Activated T-helper 2 cell treated with anti-CD3 and anti-CD28 coated beads, Interferon-gamma antibody, Interleukin-2, Interleukin-4, amounts not matched to agents 10 μg/mL and 5 μg/mL and 100 μg/mL, durations not matched to agents 14 hours and 24 hours and 36 hours (primary cell): ENCODE measurements around the gene ID3. TPM values are rescaled to one million over a fixed set of nuclear protein-coding genes. Genes with fewer than 3 reads are reported as not detected.
"Not testable (repeated sequence)": the region's sequence is repeated elsewhere in the genome, so short reads cannot be mapped to it uniquely, and the experiment has no call there.

ENCODE experiments used
- DNase-seq: peaks from one replicate; pipeline ENCODE4 v3.0.0; 2021; ENCODE audit warnings: low spot score
- H3K27ac Mint-ChIP-seq: one replicate; pipeline ENCODE4 v1.8.0; 2021; ENCODE audit warnings: mixed read lengths
- H3K27me3 Mint-ChIP-seq: one replicate; pipeline ENCODE4 v1.8.0; 2021; ENCODE audit warnings: low read depth, mixed read lengths
- H3K36me3 Mint-ChIP-seq: one replicate; pipeline ENCODE4 v1.8.0; 2021; ENCODE audit warnings: low read depth, mixed read lengths
- H3K4me1 Mint-ChIP-seq: one replicate; pipeline ENCODE4 v1.8.0; 2021; ENCODE audit warnings: low read depth, mixed read lengths
- H3K4me3 Mint-ChIP-seq: one replicate; pipeline ENCODE4 v1.8.0; 2021; ENCODE audit warnings: low read depth, mild to moderate bottlenecking, moderate library complexity, mixed read lengths
- H3K9me3 Mint-ChIP-seq: one replicate; pipeline ENCODE4 v1.8.0; 2021; ENCODE audit warnings: mixed read lengths
- intact Hi-C: fragments of 100-400 bp; cut with micrococcal nuclease; formaldehyde crosslinking; loops from one replicate; pipeline ENCODE4 v1.15.1; 2023
- total RNA-seq: library from RNA; stranded (reverse); gene quantifications from 2 replicates; pipeline ENCODE4 v1.2.3, GENCODE V29; 2022

Gene ID3
- total RNA-seq, 1 donor from 2014 or later, result 24.7 TPM

DNA sequence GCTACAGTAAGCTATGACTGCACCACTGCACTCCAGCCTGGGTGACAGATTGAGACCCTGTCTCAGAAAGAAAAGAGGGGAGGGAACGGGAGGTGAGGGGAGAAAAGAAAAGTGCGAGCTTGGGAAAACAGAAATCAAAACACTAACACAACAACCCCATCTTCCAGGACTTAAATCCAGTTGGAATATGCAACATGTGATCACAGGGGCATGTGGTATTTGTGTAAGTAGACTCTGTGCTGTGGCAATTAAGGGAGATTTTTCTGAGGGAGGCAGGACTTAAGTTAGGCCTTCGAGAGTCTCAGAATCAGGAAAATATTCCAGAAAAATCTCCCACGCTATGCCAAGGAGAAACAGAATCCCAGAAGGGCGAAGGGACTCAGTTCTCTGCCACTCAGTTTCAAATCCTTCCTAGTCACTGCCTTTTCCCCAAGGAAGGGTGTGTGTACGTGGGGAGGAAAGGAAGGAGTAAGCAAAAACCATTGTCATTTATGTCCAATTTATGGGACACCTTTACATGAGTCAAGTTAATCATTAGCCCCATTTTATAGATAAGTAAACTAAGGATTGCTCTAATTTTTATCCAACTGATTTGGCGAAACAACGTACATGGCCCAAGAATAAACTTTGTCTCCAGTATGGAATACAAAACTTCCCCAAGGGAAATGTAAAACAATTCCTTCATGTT lies 12.3 kb downstream of the ID3 start:
- no peaks in the 10 kb centered on the region for H3K27me3 Mint-ChIP-seq
- no peaks in the 10 kb centered on the region for H3K9me3 Mint-ChIP-seq
- H3K4me1 Mint-ChIP-seq, result peaks cover 4% of the 10 kb centered on the region
- intact Hi-C loops, result no loop called here
- no peaks in the 10 kb centered on the region for H3K36me3 Mint-ChIP-seq
- H3K4me3 Mint-ChIP-seq, result no peak overlapping the region
- no peak for DNase-seq
- H3K27ac Mint-ChIP-seq, result no peak overlapping the region

DNA sequence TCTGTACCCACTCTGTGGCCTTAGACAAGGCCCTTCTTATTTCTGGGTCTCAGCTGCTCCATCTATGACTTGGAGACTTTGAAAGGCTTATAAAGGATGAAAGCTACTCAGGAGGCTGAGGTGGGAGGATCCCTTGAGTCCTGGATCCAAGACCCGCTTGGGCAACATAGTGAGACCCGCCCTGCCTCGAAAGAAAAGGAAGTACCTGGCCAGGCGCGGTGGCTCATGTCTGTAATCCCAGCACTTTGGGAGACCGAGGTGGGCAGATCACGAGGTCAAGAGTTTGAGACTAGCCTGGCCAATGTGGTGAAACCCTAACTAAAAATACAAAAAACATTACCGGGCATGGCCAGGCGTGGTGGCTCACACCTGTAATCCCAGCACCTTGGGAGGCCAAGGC lies 13.4 kb downstream of the ID3 start:
- Mint-ChIP-seq H3K4me1 (peaks cover 7% of the 10 kb centered on the region), H3K27ac (no peak overlapping the region), H3K27me3 (no peaks in the 10 kb centered on the region), H3K4me3 (no peak overlapping the region), H3K36me3 (no peaks in the 10 kb centered on the region), H3K9me3 (no peaks in the 10 kb centered on the region)
- no peak for DNase-seq
- intact Hi-C loops, result no loop called here

DNA sequence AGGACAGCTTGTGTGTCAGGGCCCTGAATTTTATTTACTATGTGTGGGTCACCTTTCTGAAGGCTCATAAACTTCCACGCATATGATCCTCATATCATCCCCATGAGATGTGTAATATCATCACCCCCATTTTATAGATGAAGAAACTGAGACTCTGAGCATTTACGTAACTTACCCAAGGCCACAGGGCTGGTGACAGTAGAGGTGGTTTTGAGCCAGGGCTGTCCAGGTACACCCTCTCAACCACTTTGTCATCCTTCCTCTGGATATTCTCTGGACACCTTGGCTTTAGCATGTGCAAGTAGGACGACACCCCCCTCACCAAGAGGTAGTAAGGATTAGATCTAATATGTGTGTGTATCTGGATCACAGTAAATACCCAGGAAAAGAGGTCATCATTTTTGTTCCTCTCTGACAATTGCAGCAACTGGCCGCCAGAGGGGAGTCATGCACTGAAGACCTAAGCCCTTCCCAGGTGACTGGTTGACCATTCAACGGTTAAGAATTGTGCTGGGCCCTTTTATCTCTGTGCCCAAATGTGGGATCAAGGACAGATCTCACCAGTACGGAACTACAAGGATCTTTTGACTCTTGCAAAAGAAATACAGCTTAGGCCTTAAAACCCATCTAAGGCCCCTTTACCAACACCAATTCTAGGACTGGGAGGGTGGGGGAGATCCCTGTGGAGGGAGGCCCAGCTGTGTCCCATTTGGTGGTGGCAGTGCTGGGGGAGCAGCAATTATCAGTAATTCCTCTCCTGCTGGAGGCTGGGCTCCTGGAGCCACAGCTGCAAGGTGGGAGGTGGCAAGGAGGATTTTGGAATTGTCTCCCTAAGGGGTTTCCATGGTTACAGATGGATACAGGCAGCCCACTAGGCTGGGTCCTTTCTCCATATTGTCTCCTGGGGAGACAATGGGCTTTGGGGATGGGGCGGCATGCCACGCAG lies 14.6 kb downstream of the ID3 start:
- H3K9me3 Mint-ChIP-seq, result no peaks in the 10 kb centered on the region
- peaks cover 8% of the 10 kb centered on the region for H3K4me1 Mint-ChIP-seq
- no peaks in the 10 kb centered on the region for H3K36me3 Mint-ChIP-seq
- H3K27me3 Mint-ChIP-seq, result no peaks in the 10 kb centered on the region
- no peak overlapping the region for H3K4me3 Mint-ChIP-seq
- H3K27ac Mint-ChIP-seq, result no peak overlapping the region
- intact Hi-C loops, result loop anchor here (1.0 kb wide), 1 partner anchor 93 kb away; no protein-coding TSS in a partner anchor
- peak; percentile 52 for DNase-seq

DNA sequence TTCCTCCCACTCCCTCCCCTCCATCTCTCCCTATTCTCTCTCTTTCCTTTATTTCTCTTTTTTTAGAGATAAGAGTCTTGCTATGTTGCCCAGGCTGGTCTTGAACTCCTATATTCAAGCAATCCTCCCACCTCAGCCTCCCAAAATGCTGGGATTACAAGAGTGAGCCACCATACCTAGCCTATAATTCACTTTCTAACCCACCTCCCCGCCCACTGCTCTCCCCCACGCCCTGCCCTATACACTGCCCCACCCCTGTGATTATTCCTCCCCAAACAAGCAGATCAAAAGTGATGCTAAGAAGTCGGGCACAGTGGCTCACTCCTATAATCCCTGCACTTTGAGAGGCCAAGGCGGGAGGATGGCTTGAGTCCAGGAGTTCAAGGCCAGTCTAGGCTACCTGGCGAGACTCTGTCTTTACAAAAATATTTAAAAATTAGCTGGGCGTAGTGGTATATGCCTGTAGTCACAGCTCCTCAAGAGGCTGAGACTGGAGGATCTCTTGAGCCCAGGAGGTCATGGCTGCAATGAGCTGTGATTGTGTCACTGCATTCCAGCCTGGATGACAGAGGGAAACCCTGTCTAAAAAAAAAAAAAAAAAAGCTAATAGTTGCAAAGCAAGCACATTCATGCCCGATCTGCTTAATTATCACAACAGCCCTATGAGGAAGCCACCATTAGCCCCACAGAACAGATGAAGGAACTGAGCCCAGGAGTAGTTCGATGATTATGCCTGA lies 15.4 kb downstream of the ID3 start:
- H3K27me3 Mint-ChIP-seq, result no peaks in the 10 kb centered on the region
- no peak overlapping the region for H3K27ac Mint-ChIP-seq
- H3K9me3 Mint-ChIP-seq, result no peaks in the 10 kb centered on the region
- no peak overlapping the region for H3K4me3 Mint-ChIP-seq
- no peaks in the 10 kb centered on the region for H3K36me3 Mint-ChIP-seq
- intact Hi-C loops, result loop anchor here (1.0 kb wide), 1 partner anchor 93 kb away; no protein-coding TSS in a partner anchor
- no peak for DNase-seq
- peaks cover 10% of the 10 kb centered on the region for H3K4me1 Mint-ChIP-seq

DNA sequence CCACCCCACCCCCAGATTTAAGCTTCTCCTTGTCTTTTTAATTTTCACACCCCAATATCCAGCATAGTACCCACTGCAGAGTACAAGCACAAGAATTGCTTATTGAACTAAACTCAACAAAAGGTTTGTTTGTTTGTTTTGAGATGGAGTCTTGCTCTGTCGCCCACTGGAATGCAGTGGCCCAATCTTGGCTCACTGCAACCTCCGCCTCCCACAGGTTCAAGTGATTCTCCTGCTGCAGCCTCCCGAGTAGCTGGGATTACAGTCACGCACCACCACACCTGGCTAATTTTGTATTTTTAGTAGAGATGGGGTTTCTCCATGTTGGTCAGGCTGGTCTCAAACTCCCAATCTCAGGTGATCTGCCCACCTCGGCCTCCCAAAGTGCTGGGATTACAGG lies 16.4 kb downstream of the ID3 start:
- H3K27ac Mint-ChIP-seq, H3K27me3 Mint-ChIP-seq, intact Hi-C loops, H3K4me3 Mint-ChIP-seq, DNase-seq, H3K9me3 Mint-ChIP-seq, H3K36me3 Mint-ChIP-seq: not testable (repeated sequence)
- H3K4me1 Mint-ChIP-seq, result peaks cover 10% of the 10 kb centered on the region

DNA sequence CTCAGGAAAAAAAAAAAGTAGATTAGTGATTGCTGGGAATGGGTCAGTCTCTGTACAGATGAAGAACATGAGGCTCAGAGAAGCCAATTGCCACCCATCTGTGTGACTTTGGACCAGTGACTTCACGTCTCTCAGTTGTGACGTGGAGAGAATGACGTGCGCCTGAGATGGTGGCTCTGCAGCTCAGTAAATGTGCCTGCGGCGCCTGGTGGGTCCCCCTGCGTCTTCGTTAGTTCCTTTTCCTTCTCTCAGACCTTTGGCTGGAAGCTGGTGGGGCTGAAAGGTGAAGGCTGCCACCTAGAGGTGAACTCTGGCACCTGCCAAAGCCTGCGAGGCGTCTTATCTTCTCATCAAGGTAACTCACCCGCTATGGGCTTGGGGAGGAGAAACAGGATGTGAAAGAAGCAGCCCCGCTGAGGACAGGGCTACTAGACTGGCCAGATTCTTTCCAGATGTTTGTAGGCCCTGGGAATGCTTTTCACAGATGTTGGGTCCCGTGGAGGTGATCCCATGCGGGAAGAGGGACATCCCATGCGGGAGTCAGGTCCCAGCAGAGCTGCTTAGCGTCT lies 19.5 kb downstream of the ID3 start:
- Mint-ChIP-seq H3K27me3 (no peaks in the 10 kb centered on the region), H3K4me3 (no peak overlapping the region), H3K27ac (peak overlapping the region; percentile 48), H3K9me3 (no peaks in the 10 kb centered on the region), H3K4me1 (peaks cover 18% of the 10 kb centered on the region), H3K36me3 (no peaks in the 10 kb centered on the region)
- intact Hi-C loops, result loop anchor here (1.0 kb wide), 1 partner anchor 42 kb away; no protein-coding TSS in a partner anchor
- DNase-seq, result peak; percentile 92

DNA sequence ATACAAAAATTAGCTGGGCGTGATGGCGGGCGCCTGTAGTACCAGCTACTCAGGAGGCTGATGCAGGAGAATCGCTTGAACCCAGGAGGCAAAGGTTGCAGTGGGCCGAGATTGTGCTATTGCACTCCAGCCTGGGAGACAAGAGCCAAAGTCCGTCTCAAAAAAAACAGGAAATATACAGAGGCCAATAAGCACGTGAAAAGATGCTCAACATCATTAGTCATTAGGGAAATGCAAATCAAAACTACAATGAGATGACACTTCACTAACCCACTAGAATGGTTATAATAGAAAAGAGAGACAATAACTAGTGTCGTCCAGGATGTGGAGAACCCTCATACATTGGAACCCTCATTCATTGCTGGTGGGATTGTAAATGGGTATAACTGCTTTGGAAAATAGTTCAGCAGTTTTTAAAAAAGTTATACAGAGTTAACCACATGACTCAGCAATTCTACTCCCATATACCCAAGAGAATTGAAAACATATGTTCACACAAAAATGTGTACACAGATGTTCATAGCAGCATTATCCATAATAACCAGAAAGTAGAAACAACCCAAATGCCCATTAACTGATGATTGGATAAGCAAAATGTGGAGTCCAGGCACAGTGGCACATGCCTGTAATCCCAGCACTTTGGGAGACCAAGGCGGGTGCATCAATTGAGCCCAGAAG lies 21.9 kb downstream of the ID3 start:
- no peaks in the 10 kb centered on the region for H3K9me3 Mint-ChIP-seq
- H3K4me1 Mint-ChIP-seq, result peaks cover 29% of the 10 kb centered on the region
- H3K36me3 Mint-ChIP-seq, result no peaks in the 10 kb centered on the region
- H3K4me3 Mint-ChIP-seq, result no peak overlapping the region
- no peaks in the 10 kb centered on the region for H3K27me3 Mint-ChIP-seq
- H3K27ac Mint-ChIP-seq, result no peak overlapping the region
- DNase-seq, result no peak
- intact Hi-C loops, result no loop called here

DNA sequence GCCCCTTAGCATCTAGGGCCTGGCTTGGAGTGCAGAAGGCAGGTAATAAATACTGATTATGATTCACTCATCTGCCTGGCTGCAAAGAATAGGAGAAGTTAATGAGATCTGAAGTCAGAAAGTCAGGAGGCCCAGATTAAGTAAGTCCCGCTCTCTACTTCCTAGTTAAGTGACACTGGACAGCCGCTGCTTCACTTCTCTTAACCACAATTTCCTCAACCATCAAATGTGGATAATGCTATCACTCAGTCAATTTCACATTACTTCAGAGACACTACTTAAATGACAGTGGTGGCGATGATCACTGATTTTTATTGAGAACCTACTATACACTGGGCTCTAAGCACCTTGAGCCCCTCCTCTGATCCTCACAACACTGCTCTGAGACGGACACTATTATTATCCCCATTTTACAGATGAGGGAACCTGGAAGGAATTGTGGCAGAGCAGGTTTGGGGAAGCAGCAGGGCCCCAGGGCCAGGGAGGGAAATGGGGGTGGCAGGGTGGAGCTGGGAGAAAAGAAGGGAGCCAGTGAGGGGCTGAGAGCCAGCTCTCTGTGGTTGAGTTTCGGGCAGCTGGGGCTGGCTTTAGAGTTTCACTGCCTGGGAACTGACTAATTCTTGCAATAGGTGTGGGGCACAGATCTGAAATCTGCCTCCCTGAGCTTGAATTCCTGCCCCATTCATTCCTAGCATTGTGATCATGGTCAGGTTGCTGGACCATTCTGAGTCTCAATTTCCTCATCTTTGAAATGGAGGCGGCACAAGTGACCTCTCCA lies 25.9 kb downstream of the ID3 start:
- H3K27me3 Mint-ChIP-seq, result no peaks in the 10 kb centered on the region
- intact Hi-C loops, result no loop called here
- H3K36me3 Mint-ChIP-seq, result no peaks in the 10 kb centered on the region
- H3K4me1 Mint-ChIP-seq, result peaks cover 49% of the 10 kb centered on the region
- peak overlapping the region; percentile 44 for H3K27ac Mint-ChIP-seq
- no peaks in the 10 kb centered on the region for H3K9me3 Mint-ChIP-seq
- H3K4me3 Mint-ChIP-seq, result peak overlapping the region; percentile 31
- DNase-seq, result no peak

DNA sequence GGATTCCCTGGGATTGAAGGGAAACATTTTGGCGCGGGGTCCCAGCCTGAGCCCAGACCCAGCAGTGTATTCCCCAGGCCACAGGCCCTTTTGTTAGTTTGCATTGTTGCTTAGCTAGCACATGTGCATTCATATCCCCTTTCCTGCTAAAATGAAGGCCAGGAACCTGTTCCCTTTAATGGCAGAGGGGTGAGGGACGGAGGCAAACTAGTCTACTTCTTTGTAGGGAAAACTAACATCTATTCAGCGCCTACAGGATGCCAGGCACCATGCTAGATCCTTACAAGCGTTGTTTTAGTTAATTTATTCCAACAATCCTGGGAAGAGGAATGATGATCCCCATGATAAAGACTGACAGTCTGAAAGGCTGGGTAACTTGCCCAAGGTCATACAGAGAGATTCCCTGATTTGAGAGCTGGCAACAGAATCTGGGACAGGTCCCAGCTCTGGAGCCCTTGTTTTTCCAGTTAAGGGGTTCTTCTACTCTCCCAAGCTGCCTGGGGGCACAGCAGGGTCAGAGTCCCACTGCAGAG lies 27.7 kb downstream of the ID3 start:
- H3K27ac Mint-ChIP-seq, result peak overlapping the region; percentile 25
- DNase-seq, result no peak
- H3K4me1 Mint-ChIP-seq, result peaks cover 60% of the 10 kb centered on the region
- H3K27me3 Mint-ChIP-seq, result no peaks in the 10 kb centered on the region
- H3K9me3 Mint-ChIP-seq, result no peaks in the 10 kb centered on the region
- H3K36me3 Mint-ChIP-seq, result peaks cover 5% of the 10 kb centered on the region
- H3K4me3 Mint-ChIP-seq, result peak overlapping the region; percentile 95
- intact Hi-C loops, result loop anchor here (2.0 kb wide), 1 partner anchor 27 kb away; the partner anchor contains the start of gene ID3

DNA sequence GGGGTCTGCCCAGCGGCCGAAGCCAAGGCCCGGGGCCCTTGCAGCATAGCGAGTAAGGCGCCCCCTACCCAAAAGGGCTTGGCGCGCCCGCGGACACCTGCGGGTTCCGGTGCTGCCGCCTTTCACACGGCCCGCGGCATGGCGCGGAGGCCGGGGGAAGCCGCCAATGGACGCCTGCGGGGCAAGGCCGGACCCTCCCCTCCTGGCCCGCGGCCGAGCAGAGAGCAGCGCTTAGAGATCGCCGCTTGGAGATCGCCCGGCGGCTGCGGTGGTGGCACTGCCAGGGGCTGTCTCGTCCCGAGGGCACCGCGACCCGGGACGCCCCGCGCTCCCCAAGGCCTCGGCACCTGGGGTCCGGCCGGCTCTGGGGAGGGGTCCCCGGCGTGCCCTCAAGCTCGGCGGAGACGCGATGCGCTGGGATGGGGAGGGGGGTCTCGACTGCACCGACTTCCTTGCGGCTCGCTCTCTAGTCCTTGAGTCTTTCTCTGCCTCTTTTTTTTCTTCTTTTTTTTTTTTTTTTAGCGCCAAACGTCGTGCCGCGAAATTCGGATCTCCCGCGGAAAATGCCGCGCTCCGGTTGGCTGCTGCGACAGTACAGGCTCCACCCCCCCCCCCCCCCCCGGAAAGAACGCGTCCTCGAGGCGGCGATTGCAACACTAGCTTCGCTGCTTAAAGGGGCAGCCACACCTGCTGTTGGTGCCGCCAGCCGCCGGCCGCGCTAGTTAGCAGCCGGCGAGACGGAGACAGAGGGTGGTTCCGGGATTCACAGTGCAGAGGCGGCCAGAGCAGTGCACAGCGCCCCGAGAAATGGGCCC lies 28.3 kb downstream of the ID3 start, which contains the start of gene E2F2:
TSS of gene E2F2 (minus strand) at position 487 of the 815 bp plus-strand sequence. CDS start at position 47, 440 bp downstream.
- DNase-seq, result peak; percentile 78
- Mint-ChIP-seq H3K9me3 (no peaks in the 10 kb centered on the region), H3K4me3 (peak within 1 kb of the TSS; percentile 95), H3K4me1 (peaks cover 67% of the 10 kb centered on the region), H3K27ac (peak within 1 kb of the TSS; percentile 96), H3K36me3 (peaks cover 5% of the 10 kb centered on the region), H3K27me3 (no peaks in the 10 kb centered on the region)
- intact Hi-C loops, result loop anchor here (2.0 kb wide), 1 partner anchor 28 kb away; the partner anchor contains the start of gene ID3
